Measurements from ENCODE around the gene SLC22A2.

Gene SLC22A2

GRCh38 chr6:160260803-160261450 lies 2.3 kb upstream of the SLC22A2 start:
- no peak for FAIRE-seq
- DNase-seq (ENCODE audit: insufficient read length, low spot score) = no peak
- TF ChIP-seq CTCF (IDR thresholded peaks at IDR 0.05; ENCODE audit: insufficient read depth, missing control alignments) = no peak

- no peak for FAIRE-seq
- DNase-seq (ENCODE audit: insufficient read length, low spot score) = no peak
- no peak for TF ChIP-seq CTCF (IDR thresholded peaks at IDR 0.05; ENCODE audit: insufficient read depth, missing control alignments)
Observed at GRCh38 chr6:160260367-160260766, 1.7 kb upstream of the SLC22A2 start.

GRCh38 chr6:160259598-160259997 lies 977 bp upstream of the SLC22A2 start:
- DNase-seq (ENCODE audit: insufficient read length, low spot score) = no peak
- no peak for FAIRE-seq

GRCh38 chr6:160259143-160259425 lies 463 bp upstream of the SLC22A2 start:
- DNase-seq (ENCODE audit: insufficient read length, low spot score) = no peak
- FAIRE-seq = no peak
- TF ChIP-seq CTCF (IDR thresholded peaks at IDR 0.05; ENCODE audit: insufficient read depth, missing control alignments) = no peak

More at GRCh38 chr6:160259598-160259997, 977 bp upstream of the SLC22A2 start:
- no peak for TF ChIP-seq CTCF (IDR thresholded peaks at IDR 0.05; ENCODE audit: insufficient read depth, missing control alignments)

- no peak for FAIRE-seq
- no peak for TF ChIP-seq CTCF (IDR thresholded peaks at IDR 0.05; ENCODE audit: insufficient read depth, missing control alignments)
- DNase-seq (ENCODE audit: insufficient read length, low spot score) = no peak
Observed at GRCh38 chr6:160256445-160256844, 2.2 kb downstream of the SLC22A2 start.

- DNase-seq (ENCODE audit: insufficient read length, low spot score) (no peak), FAIRE-seq (no peak)
- TF ChIP-seq CTCF (IDR thresholded peaks at IDR 0.05; ENCODE audit: insufficient read depth, missing control alignments) = no peak
Observed at GRCh38 chr6:160254467-160255312, 3.9 kb downstream of the SLC22A2 start.

GRCh38 chr6:160253714-160254113 lies 4.9 kb downstream of the SLC22A2 start:
- no peak for TF ChIP-seq CTCF (IDR thresholded peaks at IDR 0.05; ENCODE audit: insufficient read depth, missing control alignments)
- no peak for FAIRE-seq
- DNase-seq (ENCODE audit: insufficient read length, low spot score) = no peak
